ENCODE measurements around the gene TOM1. TPM values are rescaled to one million over a fixed set of nuclear protein-coding genes. Genes with fewer than 3 reads are reported as not detected.

Gene TOM1
- total and polyA plus RNA-seq, 2 of the 13 experiments (the other 11 are each of a cell fraction or from before 2014, with no cell fraction given), result 30.8 to 87.3 TPM

- TF ChIP-seq NONO (IDR thresholded peaks at IDR 0.05) (no peak), NONO (CRISPR knock-in tag; conservative IDR thresholded peaks at IDR 0.05) (0 out of 2 replicates have a peak, but pooled peaks have one; percentile 30)
Measured at GRCh38 chr22:35352214-35353111, 52.8 kb downstream of the TOM1 start (continued).

GRCh38 chr22:35353318-35353717, 53.6 kb downstream of the TOM1 start:
- no peak for ATAC-seq
- peak overlapping the region; percentile 98 for H3K4me2 ChIP-seq (ENCODE audit: low read depth, low read length)
- intact Hi-C loops (cut with micrococcal nuclease; ENCODE audit: unreplicated experiment), result loop anchor here (5.0 kb wide), 3 partner anchors 44 to 74 kb away; no protein-coding TSS in a partner anchor
- DNase-seq (ENCODE audit: low spot score), result no peak
- H3K9ac ChIP-seq (ENCODE audit: insufficient read depth, low read depth, low read length), result no peak overlapping the region
- no peaks in the 10 kb centered on the region; a peak in 1 of 5 replicates for H3K27me3 ChIP-seq (ENCODE audit: control insufficient read depth in 1 of 2, insufficient read depth in 2 of 2, low read length in 2 of 2)
- H3K36me3 ChIP-seq (replicated peaks in 1 of 2; ENCODE audit: control insufficient read depth in 1 of 2, insufficient read depth in 2 of 2, low read length in 2 of 2), result no peaks in the 10 kb centered on the region
- no TSS peak for BruUV-seq (replicated peaks)
- H3K4me1 ChIP-seq (ENCODE audit: insufficient read depth, low read length), result peaks cover 62% of the 10 kb centered on the region
- ChIA-PET CTCF (ENCODE audit: low intra/inter-chr PET ratio, low total read pairs) (interaction anchor here (1.6 kb wide), 1 partner anchor 230 kb away, joined by 4 read pairs; no protein-coding TSS in a partner anchor), POLR2A (interaction anchor here (1.3 kb wide), 1 partner anchor 295 kb away, joined by 3 read pairs; the partner anchor contains the start of gene APOL6)
- H3K27ac ChIP-seq (ENCODE audit: extremely low read length, insufficient read depth, low read length), result no peak overlapping the region
- H3K4me3 ChIP-seq (replicated peaks in 1 of 3; ENCODE audit: insufficient read depth in 1 of 3, low read depth in 2 of 3, low read length in 3 of 3), result no peak overlapping the region; a peak in 1 of 6 replicates
- H2AFZ ChIP-seq (ENCODE audit: low read length), result no peak overlapping the region
- TF ChIP-seq ZNF629 (CRISPR knock-in tag; conservative IDR thresholded peaks at IDR 0.05) (0 out of 2 replicates have a peak, but pooled peaks have one; percentile 1), ZNF850 (CRISPR knock-in tag; conservative IDR thresholded peaks at IDR 0.05) (no peak), ZMAT3 (CRISPR knock-in tag; conservative IDR thresholded peaks at IDR 0.05) (0 out of 2 replicates have a peak, but pooled peaks have one; percentile 4), KIAA2018 (CRISPR knock-in tag; IDR thresholded peaks at IDR 0.05; ENCODE audit: borderline replicate concordance) (no peak)
- in situ Hi-C loops (cut with HindIII; ENCODE audit: extremely low pct_ligation_motif_present, low pct_unique_long_range_greater_than_20kb), result loop anchor here (5.0 kb wide), 1 partner anchor 234 kb away; no protein-coding TSS in a partner anchor
- no peaks in the 10 kb centered on the region for H3K79me2 ChIP-seq (ENCODE audit: insufficient read depth, low read length)
- no peaks in the 10 kb centered on the region for H4K20me1 ChIP-seq (ENCODE audit: insufficient read depth, low read length)
- H3K9me3 ChIP-seq (ENCODE audit: low read length), result no peaks in the 10 kb centered on the region
- WGBS (ENCODE audit: low lambda C conversion rate), result 85% methylated on average over 12 of the region's 12 CpGs
- FAIRE-seq, result no peak
